Neural progenitor cell (in vitro differentiated cells): ENCODE results near the gene C19orf25. TPM values are rescaled to one million over a fixed set of nuclear protein-coding genes. Genes with fewer than 3 reads are reported as not detected.

Experiments used
- DNase-seq: peaks from one replicate; pipeline ENCODE4 v3.0.0-alpha.2; 2016; ENCODE audit warnings: low spot score
- H2AFZ ChIP-seq: fragments of 200-600 bp; sonication (generic); replicated peaks from 2 replicates; pipeline ENCODE4 v1.6.1; 2016; ENCODE audit warnings: antibody characterized with exemption
- H3F3A ChIP-seq: fragments of 200-600 bp; sonication (generic); 2 replicates; pipeline ENCODE4 v1.6.1; 2016; ENCODE audit warnings: antibody characterized with exemption, low read depth
- H3K27ac ChIP-seq: fragments of 200-600 bp; sonication (generic); 2 replicates; pipeline ENCODE4 v1.5.1; 2016; ENCODE audit warnings: mild to moderate bottlenecking
- H3K27me3 ChIP-seq: fragments of 200-600 bp; sonication (generic); 2 replicates; pipeline ENCODE4 v1.6.1; 2016; ENCODE audit warnings: mild to moderate bottlenecking, moderate library complexity
- H3K36me3 ChIP-seq: fragments of 200-600 bp; sonication (generic); 2 replicates; pipeline ENCODE4 v1.5.1; 2016
- H3K4me1 ChIP-seq: fragments of 200-600 bp; sonication (generic); 2 replicates; pipeline ENCODE4 v1.6.1; 2016; ENCODE audit warnings: mixed run types
- H3K4me2 ChIP-seq: fragments of 200-600 bp; sonication (generic); 2 replicates; pipeline ENCODE4 v1.6.1; 2016
- H3K4me3 ChIP-seq: fragments of 200-600 bp; sonication (generic); 2 replicates; pipeline ENCODE4 v1.5.1; 2016
- H3K79me2 ChIP-seq: fragments of 200-600 bp; sonication (generic); 2 replicates; pipeline ENCODE4 v1.6.1; 2016; ENCODE audit warnings: low read depth
- H3K9ac ChIP-seq: fragments of 200-600 bp; sonication (generic); 2 replicates; pipeline ENCODE4 v1.6.1; 2016
- H3K9me3 ChIP-seq: fragments of 200-600 bp; sonication (generic); 2 replicates; pipeline ENCODE4 v1.5.1; 2016; ENCODE audit warnings: low read depth
- H4K20me1 ChIP-seq: fragments of 200-600 bp; sonication (generic); 2 replicates; pipeline ENCODE4 v1.6.1; 2016; ENCODE audit warnings: low read depth
- H3K27ac Mint-ChIP-seq: 3 replicates; pipeline ENCODE4 v1.8.0; 2021; ENCODE audit warnings: mixed read lengths
- H3K27me3 Mint-ChIP-seq: 2 replicates; pipeline ENCODE4 v1.8.0; 2022; ENCODE audit warnings: low read depth, mild to moderate bottlenecking, inconsistent platforms, moderate library complexity, mixed read lengths; ENCODE audit not compliant: insufficient read depth
- H3K36me3 Mint-ChIP-seq: 3 replicates; pipeline ENCODE4 v1.8.0; 2021; ENCODE audit warnings: mixed read lengths
- H3K4me1 Mint-ChIP-seq: 3 replicates; pipeline ENCODE4 v1.8.0; 2021; ENCODE audit warnings: mixed read lengths
- H3K4me3 Mint-ChIP-seq: 3 replicates; pipeline ENCODE4 v1.8.0; 2021; ENCODE audit warnings: mild to moderate bottlenecking, moderate library complexity, mixed read lengths
- H3K9me3 Mint-ChIP-seq: 3 replicates; pipeline ENCODE4 v1.8.0; 2020; ENCODE audit warnings: mixed read lengths
- CTCF ChIP-seq: fragments of 200-600 bp; sonication (generic); IDR thresholded peaks from 2 replicates; pipeline ENCODE4 v1.5.1; 2017; ENCODE audit warnings: antibody characterized with exemption, mild to moderate bottlenecking
- EZH2 ChIP-seq: fragments of 200-600 bp; sonication (generic); IDR thresholded peaks from 2 replicates; pipeline ENCODE4 v1.6.1; 2017; ENCODE audit warnings: antibody characterized with exemption, mild to moderate bottlenecking, moderate library complexity
- EZH2phosphoT487 ChIP-seq: fragments of 200-600 bp; sonication (generic); IDR thresholded peaks from 2 replicates; pipeline ENCODE4 v1.6.1; 2017; ENCODE audit warnings: antibody characterized with exemption
- total RNA-seq: library from RNA; depleted of rRNA; stranded (reverse); fragments of >200 nt; gene quantifications from 2 replicates; pipeline ENCODE4 v1.2.3, GENCODE V29; 2015; ENCODE audit warnings: low replicate concordance

C19orf25 gene
- total RNA-seq, 1 donor from 2014 or later = 14.4 TPM

- Mint-ChIP-seq H3K4me1 (peaks cover 57% of the 10 kb centered on the region), H3K9me3 (no peaks in the 10 kb centered on the region), H3K27me3 (peaks cover 10% of the 10 kb centered on the region), H3K27ac (peak overlapping the region; percentile 90), H3K36me3 (peaks cover 20% of the 10 kb centered on the region), H3K4me3 (peak overlapping the region; percentile 61)
- no peaks in the 10 kb centered on the region for H3K36me3 ChIP-seq
- no peak overlapping the region for H2AFZ ChIP-seq
- DNase-seq = no peak
- TF ChIP-seq EZH2phosphoT487 (no peak), EZH2 (no peak), CTCF (no peak)
- peaks cover 8% of the 10 kb centered on the region for H3F3A ChIP-seq
- H3K4me1 ChIP-seq = peaks cover 13% of the 10 kb centered on the region
- peak overlapping the region; percentile 37 for H3K27ac ChIP-seq
- H3K9ac ChIP-seq = no peak overlapping the region
- no peaks in the 10 kb centered on the region for H3K9me3 ChIP-seq
- no peak overlapping the region for H3K4me3 ChIP-seq
- peak overlapping the region; percentile 31 for H3K4me2 ChIP-seq
- no peaks in the 10 kb centered on the region for H3K27me3 ChIP-seq
- H4K20me1 ChIP-seq = peaks cover 96% of the 10 kb centered on the region
- H3K79me2 ChIP-seq = peaks cover 62% of the 10 kb centered on the region
Observed at GRCh38 chr19:1425102-1425837, 53.7 kb downstream of the C19orf25 start.

GRCh38 chr19:1424192-1424955, 54.6 kb downstream of the C19orf25 start:
- no peaks in the 10 kb centered on the region for H3K27me3 ChIP-seq
- DNase-seq = no peak
- peaks cover 93% of the 10 kb centered on the region for H4K20me1 ChIP-seq
- H3K9me3 ChIP-seq = no peaks in the 10 kb centered on the region
- Mint-ChIP-seq H3K4me1 (peaks cover 59% of the 10 kb centered on the region), H3K36me3 (peaks cover 24% of the 10 kb centered on the region), H3K4me3 (peak overlapping the region; percentile 74), H3K27ac (peak overlapping the region; percentile 43), H3K27me3 (peaks cover 10% of the 10 kb centered on the region), H3K9me3 (no peaks in the 10 kb centered on the region)
- H3K27ac ChIP-seq = no peak overlapping the region
- H3K36me3 ChIP-seq = no peaks in the 10 kb centered on the region
- no peak overlapping the region for H3K4me3 ChIP-seq
- H2AFZ ChIP-seq = no peak overlapping the region
- H3K4me2 ChIP-seq = no peak overlapping the region
- H3K79me2 ChIP-seq = peaks cover 64% of the 10 kb centered on the region
- H3K9ac ChIP-seq = no peak overlapping the region
- TF ChIP-seq CTCF = no peak
- no peak for TF ChIP-seq EZH2
- TF ChIP-seq EZH2phosphoT487 = no peak
- H3K4me1 ChIP-seq = peaks cover 13% of the 10 kb centered on the region
- peaks cover 8% of the 10 kb centered on the region for H3F3A ChIP-seq

- Mint-ChIP-seq H3K27me3 (peaks cover 9% of the 10 kb centered on the region), H3K27ac (peak overlapping the region; percentile 1), H3K36me3 (peaks cover 25% of the 10 kb centered on the region), H3K9me3 (no peaks in the 10 kb centered on the region), H3K4me1 (peaks cover 59% of the 10 kb centered on the region), H3K4me3 (peak overlapping the region; percentile 46)
- DNase-seq = no peak
- peaks cover 8% of the 10 kb centered on the region for H3F3A ChIP-seq
- TF ChIP-seq EZH2phosphoT487 (no peak), EZH2 (no peak), CTCF (no peak)
- H3K4me2 ChIP-seq = no peak overlapping the region
- no peaks in the 10 kb centered on the region for H3K27me3 ChIP-seq
- no peak overlapping the region for H3K27ac ChIP-seq
- peaks cover 72% of the 10 kb centered on the region for H3K79me2 ChIP-seq
- no peak overlapping the region for H3K4me3 ChIP-seq
- H3K36me3 ChIP-seq = no peaks in the 10 kb centered on the region
- H4K20me1 ChIP-seq = peaks cover 93% of the 10 kb centered on the region
- H3K4me1 ChIP-seq = peaks cover 13% of the 10 kb centered on the region
- no peaks in the 10 kb centered on the region for H3K9me3 ChIP-seq
- no peak overlapping the region for H3K9ac ChIP-seq
- H2AFZ ChIP-seq = no peak overlapping the region
Observed at GRCh38 chr19:1423436-1424191, 55.4 kb downstream of the C19orf25 start.

Other genes starting within 250 kb of the C19orf25 start
- gene CBARP, start 241.2 kb downstream of the C19orf25 start, total RNA-seq = 1.2 and 17.8 TPM in 2 replicates
- 7.1 and 52.0 TPM in 2 replicates for gene ATP5F1D, start 237.5 kb downstream of the C19orf25 start, total RNA-seq
- 16.1 and 51.3 TPM in 2 replicates for gene MIDN, start 230.6 kb downstream of the C19orf25 start, total RNA-seq
- 395 and 737 TPM in 2 replicates for gene CIRBP, start 209.9 kb downstream of the C19orf25 start, total RNA-seq
- 4.8 and 14.6 TPM in 2 replicates for gene FAM174C, start 203.7 kb downstream of the C19orf25 start, total RNA-seq
- gene EFNA2, start 193.3 kb downstream of the C19orf25 start, total RNA-seq = 13.2 and 34.7 TPM in 2 replicates
- gene NDUFS7, start 95.3 kb downstream of the C19orf25 start, total RNA-seq = 15.4 and 69.3 TPM in 2 replicates
- 13.8 and 53.7 TPM in 2 replicates for gene GAMT, start 77.7 kb downstream of the C19orf25 start, total RNA-seq
- gene DAZAP1, start 71.6 kb downstream of the C19orf25 start, total RNA-seq = 107 and 121 TPM in 2 replicates
- gene RPS15, start 40.8 kb downstream of the C19orf25 start, total RNA-seq = 1,918 and 2,648 TPM in 2 replicates
- gene APC2, start 29.1 kb downstream of the C19orf25 start, total RNA-seq = 1.3 and 12.2 TPM in 2 replicates
- 3.6 and 12.5 TPM in 2 replicates for gene PCSK4, start 11.1 kb upstream of the C19orf25 start, total RNA-seq
- gene REEP6, start 12.0 kb upstream of the C19orf25 start, total RNA-seq = 4.8 and 13.0 TPM in 2 replicates
- 0.12 and 0.13 TPM in 2 replicates for gene ADAMTSL5, start 33.8 kb upstream of the C19orf25 start, total RNA-seq
- gene PLK5, start 44.9 kb upstream of the C19orf25 start, total RNA-seq = 0.81 TPM in 1 of 2 replicates, not detected in the other
- 15.9 and 87.3 TPM in 2 replicates for gene MEX3D, start 89.1 kb upstream of the C19orf25 start, total RNA-seq
- gene MBD3, start 113.7 kb upstream of the C19orf25 start, total RNA-seq = 34.2 and 117 TPM in 2 replicates
- 37.4 and 51.4 TPM in 2 replicates for gene UQCR11, start 126.2 kb upstream of the C19orf25 start, total RNA-seq
- gene TCF3, start 173.4 kb upstream of the C19orf25 start, total RNA-seq = 131 and 332 TPM in 2 replicates